K562 (cell line): ENCODE data around the gene RASGEF1C.

Source experiments
- EP300 ChIP-seq: IDR thresholded peaks from 2 replicates; pipeline ENCODE4 v1.6.1; 2012; ENCODE audit warnings: low read length, improper control_type of control experiment
- ERF ChIP-seq: fragments of 450-650 bp; formaldehyde crosslinking; IDR thresholded peaks from 2 replicates; pipeline ENCODE4 v1.4.0; 2020; ENCODE audit warnings: mild to moderate bottlenecking, mixed read lengths
- EZH2 ChIP-seq: IDR thresholded peaks from 2 replicates; pipeline ENCODE4 v1.6.1; 2012; ENCODE audit warnings: low read depth, mild to moderate bottlenecking, inconsistent platforms, low read length, borderline replicate concordance
- KDM1A ChIP-seq, 2 experiments: fragments of 450-650 bp; IDR thresholded peaks; 2 replicates each; pipeline ENCODE4 v1.6.1; 2016; ENCODE audit warnings: mild to moderate bottlenecking in 2 of 2
- RBM17 ChIP-seq: fragments of 200-400 bp; formaldehyde crosslinking; IDR thresholded peaks from 2 replicates; pipeline ENCODE4 v1.6.1; 2017; ENCODE audit warnings: low read depth, mild to moderate bottlenecking, low read length, borderline replicate concordance
- SMAD1 ChIP-seq: fragments of 150-350 bp; IDR thresholded peaks from 2 replicates; pipeline ENCODE4 v1.6.1; 2014; ENCODE audit warnings: low read length, low read depth; ENCODE audit not compliant: partially characterized antibody
- TAF1 ChIP-seq: IDR thresholded peaks from 2 replicates; pipeline ENCODE4 v1.6.1; 2011; ENCODE audit warnings: mild to moderate bottlenecking, low read length, moderate library complexity; ENCODE audit not compliant: insufficient read depth, control insufficient read depth, severe bottlenecking; ENCODE audit errors: extremely low read depth
- TBP ChIP-seq: optimal IDR thresholded peaks from 2 replicates; pipeline ENCODE3; 2011; ENCODE audit warnings: low read depth, low read length, improper control_type of control experiment
- TEAD2 ChIP-seq: fragments of 450-650 bp; IDR thresholded peaks from 2 replicates; pipeline ENCODE4 v1.6.1; 2016; ENCODE audit warnings: missing genetic modification characterization, control low read depth, missing compliant biosample characterization
- XRCC5 ChIP-seq: fragments of 200-400 bp; formaldehyde crosslinking; IDR thresholded peaks from 2 replicates; pipeline ENCODE4 v1.6.1; 2017; ENCODE audit warnings: low read depth, mild to moderate bottlenecking, low read length
- ZBTB1 ChIP-seq: sonication (generic); formaldehyde crosslinking; IDR thresholded peaks from 2 replicates; pipeline ENCODE4 v1.8.1; 2023; ENCODE audit warnings: missing genetic modification reagents, low read depth, mild to moderate bottlenecking, borderline replicate concordance
- ZFP1 ChIP-seq: fragments of 450-650 bp; formaldehyde crosslinking; IDR thresholded peaks from 2 replicates; pipeline ENCODE4 v1.4.0; 2020; ENCODE audit warnings: mild to moderate bottlenecking, mixed read lengths
- TF ChIP-seq, protein P1 (sequence below): sonication (generic); formaldehyde crosslinking; IDR thresholded peaks from 2 replicates; pipeline ENCODE4 v1.9.0; 2022; ENCODE audit warnings: mild to moderate bottlenecking, missing genetic modification reagents
- TF ChIP-seq, protein P2 (sequence below), 3 experiments: IDR thresholded peaks in 2 of 3; conservative IDR thresholded peaks in 1 of 3; 2 replicates each; pipeline ENCODE4 v1.5.1; 2011 to 2012; ENCODE audit warnings: low read length in 3 of 3, mild to moderate bottlenecking in 3 of 3, control low read depth in 2 of 3, improper control_type of control experiment in 1 of 3, inconsistent platforms in 1 of 3, low read depth in 1 of 3, mixed read lengths in 1 of 3, moderate library complexity in 1 of 3; ENCODE audit not compliant: insufficient read depth in 2 of 3

DNA sequence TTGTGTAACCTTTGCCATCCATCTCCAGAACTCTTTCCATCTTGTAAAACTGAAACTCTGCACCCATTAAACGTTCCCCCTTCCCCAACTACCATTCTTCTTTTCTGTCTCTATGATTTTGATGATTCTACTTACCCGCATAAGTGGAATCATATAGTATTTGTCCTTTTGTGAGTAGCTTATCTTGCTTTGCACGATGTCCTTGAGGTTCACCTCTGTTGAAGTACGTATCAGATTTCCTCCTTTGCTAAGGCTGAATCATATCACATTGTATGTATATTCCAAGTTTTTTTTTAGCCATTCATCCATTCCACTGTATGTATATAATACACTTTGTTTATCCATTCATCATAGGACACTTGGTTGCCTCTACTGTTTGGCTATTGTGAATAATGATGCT lies 134.5 kb downstream of the RASGEF1C start:
- TF ChIP-seq TBP (no peak), EP300 (no peak), ZBTB1 (no peak), KDM1A (IDR thresholded peaks at IDR 0.05) (no peak), SMAD1 (no peak), XRCC5 (no peak), TAF1 (no peak), ERF (no peak), ZFP1 (CRISPR knock-in tag) (no peak), EZH2 (no peak), TEAD2 (no peak), RBM17 (no peak)
- TF ChIP-seq, protein P1, sequence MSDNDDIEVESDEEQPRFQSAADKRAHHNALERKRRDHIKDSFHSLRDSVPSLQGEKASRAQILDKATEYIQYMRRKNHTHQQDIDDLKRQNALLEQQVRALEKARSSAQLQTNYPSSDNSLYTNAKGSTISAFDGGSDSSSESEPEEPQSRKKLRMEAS = no peak
- TF ChIP-seq, protein P2, sequence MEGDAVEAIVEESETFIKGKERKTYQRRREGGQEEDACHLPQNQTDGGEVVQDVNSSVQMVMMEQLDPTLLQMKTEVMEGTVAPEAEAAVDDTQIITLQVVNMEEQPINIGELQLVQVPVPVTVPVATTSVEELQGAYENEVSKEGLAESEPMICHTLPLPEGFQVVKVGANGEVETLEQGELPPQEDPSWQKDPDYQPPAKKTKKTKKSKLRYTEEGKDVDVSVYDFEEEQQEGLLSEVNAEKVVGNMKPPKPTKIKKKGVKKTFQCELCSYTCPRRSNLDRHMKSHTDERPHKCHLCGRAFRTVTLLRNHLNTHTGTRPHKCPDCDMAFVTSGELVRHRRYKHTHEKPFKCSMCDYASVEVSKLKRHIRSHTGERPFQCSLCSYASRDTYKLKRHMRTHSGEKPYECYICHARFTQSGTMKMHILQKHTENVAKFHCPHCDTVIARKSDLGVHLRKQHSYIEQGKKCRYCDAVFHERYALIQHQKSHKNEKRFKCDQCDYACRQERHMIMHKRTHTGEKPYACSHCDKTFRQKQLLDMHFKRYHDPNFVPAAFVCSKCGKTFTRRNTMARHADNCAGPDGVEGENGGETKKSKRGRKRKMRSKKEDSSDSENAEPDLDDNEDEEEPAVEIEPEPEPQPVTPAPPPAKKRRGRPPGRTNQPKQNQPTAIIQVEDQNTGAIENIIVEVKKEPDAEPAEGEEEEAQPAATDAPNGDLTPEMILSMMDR (IDR thresholded peaks at IDR 0.05 in 2 of 3, conservative IDR thresholded peaks at IDR 0.05 in 1 of 3; ENCODE audit: insufficient read depth in 2 of 3, low read depth in 1 of 3, low read length in 3 of 3) = no peak
